ENCODE measurements around the gene SLC9B1.

DNA sequence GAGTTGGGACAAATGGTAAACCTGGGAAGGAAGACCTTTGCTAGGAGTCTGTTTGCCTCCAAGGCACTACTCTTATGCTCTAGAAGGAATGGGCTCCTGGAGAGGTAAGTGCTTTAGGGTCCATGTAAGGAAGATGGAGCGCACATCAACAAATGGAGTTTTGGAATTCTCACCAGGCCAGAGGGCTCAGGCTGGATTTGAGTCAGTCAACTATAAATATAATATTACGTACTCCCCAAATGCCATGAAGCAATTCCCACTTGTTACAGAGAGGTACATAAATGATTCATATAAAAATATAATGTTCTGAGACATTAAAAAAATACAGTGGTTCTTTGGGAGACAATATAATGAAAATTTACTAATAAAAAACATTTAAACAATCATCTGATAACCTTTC lies 1.6 kb upstream of the SLC9B1 start:
- TF ChIP-seq, protein P1, sequence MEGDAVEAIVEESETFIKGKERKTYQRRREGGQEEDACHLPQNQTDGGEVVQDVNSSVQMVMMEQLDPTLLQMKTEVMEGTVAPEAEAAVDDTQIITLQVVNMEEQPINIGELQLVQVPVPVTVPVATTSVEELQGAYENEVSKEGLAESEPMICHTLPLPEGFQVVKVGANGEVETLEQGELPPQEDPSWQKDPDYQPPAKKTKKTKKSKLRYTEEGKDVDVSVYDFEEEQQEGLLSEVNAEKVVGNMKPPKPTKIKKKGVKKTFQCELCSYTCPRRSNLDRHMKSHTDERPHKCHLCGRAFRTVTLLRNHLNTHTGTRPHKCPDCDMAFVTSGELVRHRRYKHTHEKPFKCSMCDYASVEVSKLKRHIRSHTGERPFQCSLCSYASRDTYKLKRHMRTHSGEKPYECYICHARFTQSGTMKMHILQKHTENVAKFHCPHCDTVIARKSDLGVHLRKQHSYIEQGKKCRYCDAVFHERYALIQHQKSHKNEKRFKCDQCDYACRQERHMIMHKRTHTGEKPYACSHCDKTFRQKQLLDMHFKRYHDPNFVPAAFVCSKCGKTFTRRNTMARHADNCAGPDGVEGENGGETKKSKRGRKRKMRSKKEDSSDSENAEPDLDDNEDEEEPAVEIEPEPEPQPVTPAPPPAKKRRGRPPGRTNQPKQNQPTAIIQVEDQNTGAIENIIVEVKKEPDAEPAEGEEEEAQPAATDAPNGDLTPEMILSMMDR (conservative IDR thresholded peaks at IDR 0.05 in 1 of 2, IDR thresholded peaks at IDR 0.05 in 1 of 2; ENCODE audit: low read depth in 1 of 2, low read length in 2 of 2), result no peak
- no peak for TF ChIP-seq EZH2 (IDR thresholded peaks at IDR 0.05; ENCODE audit: low read length, missing control alignments)

All from fibroblast of lung (primary cell).